ENCODE results near the gene ADGRV1.

The ADGRV1 gene

GRCh38 chr5:90628492-90628891 lies 69.9 kb downstream of the ADGRV1 start:
- H2AFZ ChIP-seq (ENCODE audit: insufficient read depth, low read length, poor library complexity) = no peak overlapping the region
- H4K12ac ChIP-seq (ENCODE audit: low read depth, low read length) = no peak overlapping the region
- H3K14ac ChIP-seq (ENCODE audit: low read length) = no peak overlapping the region
- no peaks in the 10 kb centered on the region for H3K36me3 ChIP-seq (ENCODE audit: control insufficient read depth in 1 of 2, insufficient read depth in 2 of 2, low read length in 2 of 2)
- H3K4me1 ChIP-seq (ENCODE audit: control insufficient read depth in 1 of 2, insufficient read depth in 2 of 2, low read length in 2 of 2) = no peaks in the 10 kb centered on the region
- no peak overlapping the region for H3K9ac ChIP-seq (ENCODE audit: low read length)
- no peak overlapping the region for H3K4ac ChIP-seq (ENCODE audit: low read depth, low read length)
- H3K27me3 ChIP-seq (ENCODE audit: insufficient read depth, low read length) = no peaks in the 10 kb centered on the region
- no peak for DNase-seq
- H3K79me2 ChIP-seq (ENCODE audit: control insufficient read depth, insufficient read depth, low read length, poor library complexity) = no peaks in the 10 kb centered on the region
- no peak overlapping the region for H3K27ac ChIP-seq (ENCODE audit: low read depth, low read length)
- no peak overlapping the region for H3K4me2 ChIP-seq (ENCODE audit: low read length)
- H3K4me3 ChIP-seq (ENCODE audit: low read depth, low read length) = no peak overlapping the region
- no peak overlapping the region for H2AK5ac ChIP-seq (ENCODE audit: low read length)
- no peaks in the 10 kb centered on the region for H3K79me1 ChIP-seq (ENCODE audit: low read length)
- no peaks in the 10 kb centered on the region for H3K9me3 ChIP-seq (ENCODE audit: insufficient read depth, low read depth, low read length)
- no peak overlapping the region for H2BK5ac ChIP-seq (ENCODE audit: low read depth, low read length, poor library complexity)
- no peak overlapping the region for H3K23ac ChIP-seq (ENCODE audit: low read length)
- H4K8ac ChIP-seq (ENCODE audit: low read depth, low read length) = no peak overlapping the region
- no CpG with 5 or more reads among the region's 6 CpGs for WGBS (ENCODE audit: extremely low coverage, insufficient coverage, insufficient read length)
- no peak overlapping the region for H4K91ac ChIP-seq (ENCODE audit: low read depth, low read length)
- H2BK120ac ChIP-seq (ENCODE audit: insufficient read depth, low read length, poor library complexity) = no peak overlapping the region
- H3K18ac ChIP-seq (ENCODE audit: low read length) = no peak overlapping the region
- no peak overlapping the region for H2BK12ac ChIP-seq (ENCODE audit: low read length)

GRCh38 chr5:90632791-90633190 lies 74.2 kb downstream of the ADGRV1 start:
- Histone ChIP-seq H2AK5ac (ENCODE audit: low read length) (no peak overlapping the region), H3K9me3 (ENCODE audit: insufficient read depth, low read depth, low read length) (no peaks in the 10 kb centered on the region), H4K12ac (ENCODE audit: low read depth, low read length) (no peak overlapping the region), H3K9ac (ENCODE audit: low read length) (no peak overlapping the region), H3K36me3 (ENCODE audit: control insufficient read depth in 1 of 2, insufficient read depth in 2 of 2, low read length in 2 of 2) (no peaks in the 10 kb centered on the region), H3K27me3 (ENCODE audit: insufficient read depth, low read length) (no peaks in the 10 kb centered on the region), H3K4me2 (ENCODE audit: low read length) (no peak overlapping the region), H3K27ac (ENCODE audit: low read depth, low read length) (no peak overlapping the region), H3K23ac (ENCODE audit: low read length) (no peak overlapping the region), H2AFZ (ENCODE audit: insufficient read depth, low read length, poor library complexity) (no peak overlapping the region), H3K4me1 (ENCODE audit: control insufficient read depth in 1 of 2, insufficient read depth in 2 of 2, low read length in 2 of 2) (no peaks in the 10 kb centered on the region), H4K91ac (ENCODE audit: low read depth, low read length) (no peak overlapping the region), H3K14ac (ENCODE audit: low read length) (no peak overlapping the region), H3K79me2 (ENCODE audit: control insufficient read depth, insufficient read depth, low read length, poor library complexity) (no peaks in the 10 kb centered on the region), H2BK5ac (ENCODE audit: low read depth, low read length, poor library complexity) (no peak overlapping the region), H2BK12ac (ENCODE audit: low read length) (no peak overlapping the region), H2BK120ac (ENCODE audit: insufficient read depth, low read length, poor library complexity) (no peak overlapping the region), H3K4me3 (ENCODE audit: low read depth, low read length) (no peak overlapping the region), H3K79me1 (ENCODE audit: low read length) (no peaks in the 10 kb centered on the region), H4K8ac (ENCODE audit: low read depth, low read length) (no peak overlapping the region), H3K18ac (ENCODE audit: low read length) (no peak overlapping the region), H3K4ac (ENCODE audit: low read depth, low read length) (no peak overlapping the region)
- whole genome bisulfite sequencing (ENCODE audit: extremely low coverage, insufficient coverage, insufficient read length) = no CpG with 5 or more reads among the region's 2 CpGs
- no peak for DNase-seq

- no peak overlapping the region for H3K18ac ChIP-seq (ENCODE audit: low read length)
- WGBS (ENCODE audit: extremely low coverage, insufficient coverage, insufficient read length) = no CpG with 5 or more reads among the region's 1 CpG
Measured at GRCh38 chr5:90636948-90637347, 78.4 kb downstream of the ADGRV1 start.

GRCh38 chr5:90637731-90638130 lies 79.1 kb downstream of the ADGRV1 start:
- H3K79me1 ChIP-seq (ENCODE audit: low read length) = no peaks in the 10 kb centered on the region
- H3K18ac ChIP-seq (ENCODE audit: low read length) = no peak overlapping the region
- H2BK5ac ChIP-seq (ENCODE audit: low read depth, low read length, poor library complexity) = no peak overlapping the region
- H3K23ac ChIP-seq (ENCODE audit: low read length) = no peak overlapping the region
- H2AFZ ChIP-seq (ENCODE audit: insufficient read depth, low read length, poor library complexity) = no peak overlapping the region
- H2BK12ac ChIP-seq (ENCODE audit: low read length) = no peak overlapping the region
- H3K14ac ChIP-seq (ENCODE audit: low read length) = no peak overlapping the region
- H3K4ac ChIP-seq (ENCODE audit: low read depth, low read length) = no peak overlapping the region
- H4K12ac ChIP-seq (ENCODE audit: low read depth, low read length) = no peak overlapping the region
- H3K9ac ChIP-seq (ENCODE audit: low read length) = no peak overlapping the region
- no peak overlapping the region for H3K27ac ChIP-seq (ENCODE audit: low read depth, low read length)
- no peaks in the 10 kb centered on the region for H3K4me1 ChIP-seq (ENCODE audit: control insufficient read depth in 1 of 2, insufficient read depth in 2 of 2, low read length in 2 of 2)
- no peak overlapping the region for H2AK5ac ChIP-seq (ENCODE audit: low read length)
- no peaks in the 10 kb centered on the region for H3K36me3 ChIP-seq (ENCODE audit: control insufficient read depth in 1 of 2, insufficient read depth in 2 of 2, low read length in 2 of 2)
- H3K79me2 ChIP-seq (ENCODE audit: control insufficient read depth, insufficient read depth, low read length, poor library complexity) = no peaks in the 10 kb centered on the region
- H3K9me3 ChIP-seq (ENCODE audit: insufficient read depth, low read depth, low read length) = no peaks in the 10 kb centered on the region
- no peak for DNase-seq
- no peak overlapping the region for H4K91ac ChIP-seq (ENCODE audit: low read depth, low read length)
- no CpG with 5 or more reads among the region's 3 CpGs for WGBS (ENCODE audit: extremely low coverage, insufficient coverage, insufficient read length)
- no peak overlapping the region for H4K8ac ChIP-seq (ENCODE audit: low read depth, low read length)
- no peak overlapping the region for H2BK120ac ChIP-seq (ENCODE audit: insufficient read depth, low read length, poor library complexity)
- no peaks in the 10 kb centered on the region for H3K27me3 ChIP-seq (ENCODE audit: insufficient read depth, low read length)
- no peak overlapping the region for H3K4me2 ChIP-seq (ENCODE audit: low read length)
- no peak overlapping the region for H3K4me3 ChIP-seq (ENCODE audit: low read depth, low read length)

More at GRCh38 chr5:90636948-90637347, 78.4 kb downstream of the ADGRV1 start:
- Histone ChIP-seq H3K27ac (ENCODE audit: low read depth, low read length) (no peak overlapping the region), H2BK5ac (ENCODE audit: low read depth, low read length, poor library complexity) (no peak overlapping the region), H3K9me3 (ENCODE audit: insufficient read depth, low read depth, low read length) (no peaks in the 10 kb centered on the region), H3K79me1 (ENCODE audit: low read length) (no peaks in the 10 kb centered on the region), H2BK12ac (ENCODE audit: low read length) (no peak overlapping the region), H2AFZ (ENCODE audit: insufficient read depth, low read length, poor library complexity) (no peak overlapping the region), H3K4me2 (ENCODE audit: low read length) (no peak overlapping the region), H4K8ac (ENCODE audit: low read depth, low read length) (no peak overlapping the region), H3K23ac (ENCODE audit: low read length) (no peak overlapping the region), H3K79me2 (ENCODE audit: control insufficient read depth, insufficient read depth, low read length, poor library complexity) (no peaks in the 10 kb centered on the region), H4K91ac (ENCODE audit: low read depth, low read length) (no peak overlapping the region), H3K9ac (ENCODE audit: low read length) (no peak overlapping the region), H2AK5ac (ENCODE audit: low read length) (no peak overlapping the region), H2BK120ac (ENCODE audit: insufficient read depth, low read length, poor library complexity) (no peak overlapping the region), H3K27me3 (ENCODE audit: insufficient read depth, low read length) (no peaks in the 10 kb centered on the region), H3K4ac (ENCODE audit: low read depth, low read length) (no peak overlapping the region), H3K36me3 (ENCODE audit: control insufficient read depth in 1 of 2, insufficient read depth in 2 of 2, low read length in 2 of 2) (no peaks in the 10 kb centered on the region), H4K12ac (ENCODE audit: low read depth, low read length) (no peak overlapping the region), H3K4me1 (ENCODE audit: control insufficient read depth in 1 of 2, insufficient read depth in 2 of 2, low read length in 2 of 2) (no peaks in the 10 kb centered on the region), H3K4me3 (ENCODE audit: low read depth, low read length) (no peak overlapping the region), H3K14ac (ENCODE audit: low read length) (no peak overlapping the region)
- DNase-seq = no peak

Data from trophoblast cell (in vitro differentiated cells and primary cell).